Muscle of arm (tissue), 12 donors: ENCODE results near the gene RAD51D. TPM values are rescaled to one million over a fixed set of nuclear protein-coding genes. Genes with fewer than 3 reads are reported as not detected.

Experiments
- polyA plus RNA-seq, 12 donors: library from polyadenylated mRNA; unstranded; fragments of 120-200 nt; gene quantifications; one replicate each; pipeline ENCODE4 v1.2.1, GENCODE V29; 2013; ENCODE audit not compliant: insufficient read length in 12 of 12

The RAD51D gene
- polyA plus RNA-seq, 12 donors: 4.9 to 9.6 (median 6.0) TPM; not detected in 1

Other genes with a start within 250 kb of the RAD51D start
- gene CCT6B, start 158.4 kb downstream of the RAD51D start, polyA plus RNA-seq: 1 to 10 TPM in 10 of 12 donors, not detected in 2; 1.3 to 3.8 (median 2.3) TPM
- gene ZNF830, start 158.3 kb downstream of the RAD51D start, polyA plus RNA-seq: 10 to 100 TPM in 9 of 12 donors, 1 to 10 TPM in 2, not detected in 1; 7.9 to 17.2 (median 13.0) TPM
- gene LIG3, start 139.3 kb downstream of the RAD51D start, polyA plus RNA-seq: 10 to 100 TPM in 11 of 12 donors, not detected in 1; 18.3 to 30.6 (median 22.8) TPM
- gene RFFL, start 56.2 kb downstream of the RAD51D start, polyA plus RNA-seq: 10 to 100 TPM in 4 of 12 donors, 1 to 10 TPM in 7, not detected in 1; 7.5 to 22.6 (median 9.8) TPM
- gene FNDC8, start 1.8 kb upstream of the RAD51D start, polyA plus RNA-seq: under 1 TPM in 2 of 12 donors, not detected in 10; 0.13 to 0.32 TPM
- gene NLE1, start 22.4 kb upstream of the RAD51D start, polyA plus RNA-seq: 10 to 100 TPM in 10 of 12 donors, 1 to 10 TPM in 1, not detected in 1; 9.4 to 17.3 (median 12.9) TPM
- 100 to 1,000 TPM in 9 of 12 donors, 10 to 100 TPM in 2, not detected in 1; 62.4 to 250 (median 193) TPM for gene UNC45B, start 28.0 kb upstream of the RAD51D start, polyA plus RNA-seq
- under 1 TPM in 9 of 12 donors, not detected in 3; 0.08 to 0.89 (median 0.47) TPM for gene SLC35G3, start 74.5 kb upstream of the RAD51D start, polyA plus RNA-seq
- gene SLFN5, start 123.2 kb upstream of the RAD51D start, polyA plus RNA-seq: 10 to 100 TPM in 1 of 12 donors, 1 to 10 TPM in 10, not detected in 1; 5.4 to 10.9 (median 6.2) TPM